ENCODE data around the gene DHX8. TPM values are rescaled to one million over a fixed set of nuclear protein-coding genes. Genes with fewer than 3 reads are reported as not detected.

Gene DHX8
- total and polyA plus RNA-seq, 2 of the 8 experiments (the other 6 are each of a cell fraction or from before 2014, with no cell fraction given), result 30.5 to 59.4 TPM

GRCh38 chr17:43528988-43529814, 45.4 kb downstream of the DHX8 start (continued):
- TF ChIP-seq ZNF274 (IDR thresholded peaks at IDR 0.05; ENCODE audit: borderline replicate concordance, extremely low read depth, low read length), result no peak

Data from H1 (cell line).